A673 (cell line): Measurements from ENCODE around the gene TOLLIP. TPM values are rescaled to one million over a fixed set of nuclear protein-coding genes. Genes with fewer than 3 reads are reported as not detected.

ENCODE experiments used
- BruUV-seq: library from RNA; stranded (reverse); fragments of 400-500 nt; replicated peaks from 2 replicates; lab custom pipeline; 2021; lab: Mats Ljungman, UMichigan
- CTCF ChIA-PET: fragments of 300-600 bp; sonication (Branson Sonifier 250); formaldehyde crosslinking; loops from one replicate; lab custom pipeline; 2022; ENCODE audit warnings: antibody characterized with exemption; lab: Charles Lee
- POLR2A ChIA-PET: fragments of 300-600 bp; sonication (Branson Sonifier 250); formaldehyde crosslinking; loops from one replicate; lab custom pipeline; 2022; ENCODE audit warnings: antibody characterized with exemption; ENCODE audit not compliant: low non-redundant PET; lab: Charles Lee
- DNase-seq: peaks from one replicate; pipeline ENCODE4 v3.0.0-alpha.2; 2015; ENCODE audit warnings: low spot score
- H3K27ac ChIP-seq: fragments of 200-600 bp; sonication (generic); 2 replicates; pipeline ENCODE4 v1.5.1; 2016; ENCODE audit warnings: mixed run types, low read depth, mild to moderate bottlenecking, mixed read lengths, antibody characterized with exemption, low read length; ENCODE audit not compliant: poor library complexity, severe bottlenecking
- H3K27me3 ChIP-seq: fragments of 200-600 bp; sonication (generic); replicated peaks from 2 replicates; pipeline ENCODE4 v1.6.1; 2017; ENCODE audit warnings: mixed run types, low read depth, mild to moderate bottlenecking, mixed read lengths, antibody characterized with exemption, low read length; ENCODE audit not compliant: insufficient read depth, poor library complexity
- H3K36me3 ChIP-seq: fragments of 200-600 bp; sonication (generic); 2 replicates; pipeline ENCODE4 v1.6.1; 2016; ENCODE audit warnings: mixed run types, mild to moderate bottlenecking, mixed read lengths, antibody characterized with exemption, low read length; ENCODE audit not compliant: insufficient read depth, poor library complexity, severe bottlenecking
- H3K4me1 ChIP-seq: fragments of 200-600 bp; sonication (generic); 2 replicates; pipeline ENCODE4 v1.6.1; 2017; ENCODE audit warnings: mixed run types, mild to moderate bottlenecking, mixed read lengths, antibody characterized with exemption, low read length; ENCODE audit not compliant: insufficient read depth, poor library complexity, severe bottlenecking
- H3K4me3 ChIP-seq: fragments of 200-600 bp; sonication (generic); 2 replicates; pipeline ENCODE4 v1.5.1; 2016; ENCODE audit warnings: low read depth, mixed run types, mild to moderate bottlenecking, mixed read lengths, low read length; ENCODE audit not compliant: poor library complexity, severe bottlenecking
- H3K9me3 ChIP-seq: fragments of 200-600 bp; sonication (generic); 2 replicates; pipeline ENCODE4 v1.6.1; 2016; ENCODE audit warnings: mixed run types, low read depth, mild to moderate bottlenecking, mixed read lengths, antibody characterized with exemption, low read length; ENCODE audit not compliant: poor library complexity, severe bottlenecking
- CTCF ChIP-seq: fragments of 300-800, 200-600 bp; sonication (generic); conservative IDR thresholded peaks from 2 replicates; pipeline ENCODE4 v1.5.1; 2017; ENCODE audit warnings: low read depth, mild to moderate bottlenecking, antibody characterized with exemption, low read length, moderate library complexity, mixed read lengths
- EZH2 ChIP-seq: fragments of 200-600 bp; sonication (generic); IDR thresholded peaks from 2 replicates; pipeline ENCODE4 v1.6.1; 2017; ENCODE audit warnings: borderline replicate concordance, low read depth, mild to moderate bottlenecking, mixed read lengths, antibody characterized with exemption, low read length; ENCODE audit not compliant: poor library complexity, severe bottlenecking
- intact Hi-C: fragments of 100-400 bp; cut with micrococcal nuclease; formaldehyde crosslinking; loops from one replicate; pipeline ENCODE4 v1.10.0; 2022; ENCODE audit not compliant: unreplicated experiment
- microRNA-seq: library from miRNA; unstranded; fragments of <30 nt; microRNA quantifications from one replicate; pipeline ENCODE4 v1.2.0, GENCODE V29; 2021
- total RNA-seq: library from RNA; stranded (reverse); gene quantifications from 2 replicates; pipeline ENCODE4 v1.2.3, GENCODE V29; 2021

TOLLIP gene
- total RNA-seq, 1 experiment from 2014 or later: 32.5 TPM

GRCh38 chr11:1224491-1225385 is 84.7 kb downstream of the TOLLIP start:
- Histone ChIP-seq H3K27ac (no peak overlapping the region), H3K4me3 (no peak overlapping the region), H3K27me3 (no peaks in the 10 kb centered on the region), H3K4me1 (no peaks in the 10 kb centered on the region), H3K36me3 (no peaks in the 10 kb centered on the region), H3K9me3 (no peaks in the 10 kb centered on the region)
- POLR2A ChIA-PET: interaction anchor here (0.7 kb wide), 1 partner anchor 458 kb away, joined by 3 read pairs; no protein-coding TSS in a partner anchor
- CTCF ChIA-PET: no interaction called here
- intact Hi-C loops: no loop called here
- no TSS peak for BruUV-seq
- no peak for DNase-seq
- TF ChIP-seq EZH2 (no peak), CTCF (no peak)

Small RNA genes lying within 50 kb of the gene (microRNA-seq; reads per million reads assigned to microRNA genes)
- not detected for gene MIR6744

Other genes with a start within 250 kb of the TOLLIP start
- not detected in 2 replicates for gene MUC2, start 234.8 kb downstream of the TOLLIP start, total RNA-seq
- gene MUC5AC, start 151.7 kb downstream of the TOLLIP start, total RNA-seq: not detected in 2 replicates
- not detected in 2 replicates for gene MUC5B, start 86.6 kb downstream of the TOLLIP start, total RNA-seq
- gene BRSK2, start 80.3 kb upstream of the TOLLIP start, total RNA-seq: 2.2 and 3.6 TPM in 2 replicates
- 14.5 and 14.7 TPM in 2 replicates for gene MOB2, start 177.1 kb upstream of the TOLLIP start, total RNA-seq